ENCODE measurements around the gene NBEAL1.
"Not testable (repeated sequence)": the region's sequence is repeated elsewhere in the genome, so short reads cannot be mapped to it uniquely, and the experiment has no call there.

The NBEAL1 gene

DNA sequence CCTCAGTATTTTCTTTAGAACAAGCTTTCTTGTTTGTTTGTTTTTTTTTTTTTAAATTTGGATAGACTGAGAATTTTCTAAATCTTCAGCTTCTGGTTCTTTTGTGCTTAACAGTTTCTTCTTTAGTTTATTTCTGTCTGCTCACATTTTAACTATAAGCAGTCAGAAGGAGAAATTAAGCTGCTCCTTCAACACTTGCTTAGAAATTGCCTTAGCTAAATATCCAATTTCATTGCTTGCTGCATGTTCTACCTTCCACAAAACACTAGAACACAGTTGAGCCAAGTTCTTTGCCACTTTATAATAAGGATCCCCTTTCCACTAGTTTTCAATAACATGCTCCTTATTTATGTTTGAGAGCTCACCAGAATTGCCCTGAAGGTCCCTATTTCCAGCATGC is 57.7 kb downstream of the NBEAL1 start:
- in situ Hi-C loops (cut with MboI; ENCODE audit: low pct_unique_long_range_greater_than_20kb, low sequenced_read_pairs, unreplicated experiment): no loop called here
- no peak for DNase-seq (ENCODE audit: low spot score)
- TF ChIP-seq, protein P1, sequence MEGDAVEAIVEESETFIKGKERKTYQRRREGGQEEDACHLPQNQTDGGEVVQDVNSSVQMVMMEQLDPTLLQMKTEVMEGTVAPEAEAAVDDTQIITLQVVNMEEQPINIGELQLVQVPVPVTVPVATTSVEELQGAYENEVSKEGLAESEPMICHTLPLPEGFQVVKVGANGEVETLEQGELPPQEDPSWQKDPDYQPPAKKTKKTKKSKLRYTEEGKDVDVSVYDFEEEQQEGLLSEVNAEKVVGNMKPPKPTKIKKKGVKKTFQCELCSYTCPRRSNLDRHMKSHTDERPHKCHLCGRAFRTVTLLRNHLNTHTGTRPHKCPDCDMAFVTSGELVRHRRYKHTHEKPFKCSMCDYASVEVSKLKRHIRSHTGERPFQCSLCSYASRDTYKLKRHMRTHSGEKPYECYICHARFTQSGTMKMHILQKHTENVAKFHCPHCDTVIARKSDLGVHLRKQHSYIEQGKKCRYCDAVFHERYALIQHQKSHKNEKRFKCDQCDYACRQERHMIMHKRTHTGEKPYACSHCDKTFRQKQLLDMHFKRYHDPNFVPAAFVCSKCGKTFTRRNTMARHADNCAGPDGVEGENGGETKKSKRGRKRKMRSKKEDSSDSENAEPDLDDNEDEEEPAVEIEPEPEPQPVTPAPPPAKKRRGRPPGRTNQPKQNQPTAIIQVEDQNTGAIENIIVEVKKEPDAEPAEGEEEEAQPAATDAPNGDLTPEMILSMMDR (IDR thresholded peaks at IDR 0.05; ENCODE audit: extremely low read depth, insufficient read depth, missing control alignments): no peak

DNA sequence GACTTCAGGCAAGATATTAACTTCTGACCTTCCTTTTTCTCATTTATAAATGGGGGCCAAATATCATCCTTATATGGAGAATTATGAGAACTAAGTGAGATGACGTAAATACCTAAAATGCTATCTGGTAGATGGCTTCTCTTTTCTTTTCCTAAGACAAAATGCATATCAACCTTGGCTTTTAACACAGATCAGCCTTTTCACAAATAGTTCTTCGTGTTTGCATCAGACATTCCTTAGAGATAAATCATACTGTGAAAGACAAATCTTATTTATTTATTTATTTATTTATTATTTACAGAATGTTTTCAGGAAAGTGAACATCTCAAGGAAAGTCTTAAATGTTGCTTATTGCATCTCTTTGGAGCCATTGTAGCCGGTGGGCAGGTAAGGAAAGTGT is 62.8 kb downstream of the NBEAL1 start:
- TF ChIP-seq, protein P1 (IDR thresholded peaks at IDR 0.05; ENCODE audit: extremely low read depth, insufficient read depth, missing control alignments): no peak
- in situ Hi-C loops (cut with MboI; ENCODE audit: low pct_unique_long_range_greater_than_20kb, low sequenced_read_pairs, unreplicated experiment): no loop called here
- no peak for DNase-seq (ENCODE audit: low spot score)

DNA sequence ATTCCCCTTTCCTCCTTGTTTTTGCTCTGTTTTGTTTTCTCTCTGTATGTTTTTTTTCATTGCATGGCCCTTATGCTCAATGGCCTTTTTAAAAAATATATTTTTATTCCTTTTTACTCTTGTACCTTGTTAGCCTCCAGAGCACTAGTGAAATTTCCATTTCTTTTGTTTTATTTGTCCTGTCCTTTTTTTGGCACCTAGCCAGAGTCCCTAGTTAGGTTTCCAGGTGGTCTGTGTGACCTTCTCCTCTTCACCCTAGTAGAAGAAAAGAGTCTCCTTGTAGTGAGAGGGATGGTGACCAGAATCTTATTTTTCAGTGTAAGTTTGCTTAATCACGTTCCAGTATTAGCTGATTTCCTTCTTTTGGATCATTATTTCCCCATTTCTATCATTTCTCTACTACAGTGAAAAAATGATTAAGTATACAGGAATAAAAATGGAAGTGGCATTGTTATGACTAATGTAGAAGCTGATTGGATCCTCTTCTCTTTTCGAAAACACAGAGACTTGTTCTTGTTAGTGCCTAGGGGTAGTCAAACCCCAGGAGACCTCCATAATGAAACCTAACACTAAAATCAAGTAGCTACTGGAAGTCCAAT is 65.9 kb downstream of the NBEAL1 start:
- in situ Hi-C loops (cut with MboI; ENCODE audit: low pct_unique_long_range_greater_than_20kb, low sequenced_read_pairs, unreplicated experiment): no loop called here
- DNase-seq (ENCODE audit: low spot score): no peak
- TF ChIP-seq, protein P1 (IDR thresholded peaks at IDR 0.05; ENCODE audit: extremely low read depth, insufficient read depth, missing control alignments): no peak

DNA sequence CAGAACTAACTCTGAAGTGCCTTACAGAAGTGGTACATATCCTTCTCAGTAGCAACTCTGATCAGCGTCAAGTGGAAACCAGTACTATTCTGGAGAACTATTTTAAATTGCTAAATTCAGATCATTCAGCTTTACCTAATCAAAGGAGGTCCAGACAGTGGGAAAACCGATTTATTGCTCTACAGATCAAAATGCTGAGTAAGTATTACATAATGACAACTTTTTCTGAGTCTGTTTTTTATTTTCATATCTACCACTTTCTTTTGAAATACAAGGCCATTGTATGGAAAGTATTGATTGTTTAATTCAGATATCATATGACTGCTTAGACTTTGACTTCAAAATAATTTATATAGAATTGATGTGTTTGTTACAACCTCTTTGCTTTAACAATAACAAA is 68.7 kb downstream of the NBEAL1 start:
- TF ChIP-seq, protein P1 (IDR thresholded peaks at IDR 0.05; ENCODE audit: extremely low read depth, insufficient read depth, missing control alignments): no peak
- no peak for DNase-seq (ENCODE audit: low spot score)
- in situ Hi-C loops (cut with MboI; ENCODE audit: low pct_unique_long_range_greater_than_20kb, low sequenced_read_pairs, unreplicated experiment): no loop called here

DNA sequence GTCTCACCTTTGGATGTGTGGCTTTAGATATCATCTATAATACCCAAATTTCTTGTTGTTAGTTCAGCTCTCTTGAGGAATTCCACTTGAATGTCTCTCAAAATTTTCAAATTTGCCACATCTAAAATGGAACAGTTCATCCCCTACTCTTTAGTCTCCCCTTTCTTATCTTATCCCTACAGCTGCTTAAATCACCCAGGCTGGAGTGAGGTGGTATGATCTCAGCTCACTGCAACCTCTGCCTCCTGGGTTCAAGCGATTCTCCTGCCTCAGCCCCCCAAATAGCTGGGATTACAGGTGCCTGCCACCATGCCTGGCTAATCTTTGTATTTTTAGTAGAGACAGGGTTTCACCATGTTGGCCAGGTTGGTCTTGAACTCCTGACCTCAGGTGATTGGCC is 71.7 kb downstream of the NBEAL1 start:
- in situ Hi-C loops (cut with MboI; ENCODE audit: low pct_unique_long_range_greater_than_20kb, low sequenced_read_pairs, unreplicated experiment); DNase-seq (ENCODE audit: low spot score): not testable (repeated sequence)

DNA sequence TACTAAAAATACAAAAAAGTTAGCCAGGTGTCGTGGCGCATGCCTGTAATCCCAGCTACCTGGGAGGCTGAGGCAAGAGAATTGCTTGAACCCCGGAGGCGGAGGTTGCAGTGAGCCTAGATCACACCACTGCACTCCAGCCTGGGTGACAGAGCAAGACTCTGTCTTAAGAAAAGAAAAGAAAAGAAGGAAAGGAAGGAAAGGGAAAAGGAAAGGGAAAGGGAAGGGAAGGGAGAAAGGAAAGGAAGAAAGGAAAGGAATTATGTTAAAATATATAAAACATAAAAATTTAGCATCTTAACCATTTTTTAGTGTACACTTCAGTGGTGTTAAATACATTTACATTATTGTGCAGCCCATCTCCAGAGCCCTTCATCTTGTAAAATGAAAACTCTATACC is 76.0 kb downstream of the NBEAL1 start:
- in situ Hi-C loops (cut with MboI; ENCODE audit: low pct_unique_long_range_greater_than_20kb, low sequenced_read_pairs, unreplicated experiment); DNase-seq (ENCODE audit: low spot score): not testable (repeated sequence)

DNA sequence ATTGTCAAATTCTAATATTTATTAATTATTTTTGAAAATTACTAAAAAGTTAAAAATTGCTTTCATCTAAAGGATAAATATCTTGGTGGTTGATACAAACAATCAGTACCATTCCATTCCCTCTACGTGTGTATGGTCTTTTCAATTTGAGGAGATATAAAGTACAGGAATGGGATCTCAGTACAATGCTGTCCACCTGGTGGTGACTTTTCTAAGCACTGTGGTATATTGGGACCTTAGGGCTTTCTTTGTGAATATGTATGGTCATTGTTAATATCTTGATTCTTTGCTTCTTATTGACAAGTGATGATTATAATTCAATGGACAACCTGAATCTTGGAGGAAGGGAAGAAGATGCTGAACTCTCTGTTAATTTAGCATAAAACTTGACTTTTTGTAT is 83.1 kb downstream of the NBEAL1 start:
- DNase-seq (ENCODE audit: low spot score): no peak
- in situ Hi-C loops (cut with MboI; ENCODE audit: low pct_unique_long_range_greater_than_20kb, low sequenced_read_pairs, unreplicated experiment): no loop called here
- TF ChIP-seq, protein P1 (IDR thresholded peaks at IDR 0.05; ENCODE audit: extremely low read depth, insufficient read depth, missing control alignments): no peak

DNA sequence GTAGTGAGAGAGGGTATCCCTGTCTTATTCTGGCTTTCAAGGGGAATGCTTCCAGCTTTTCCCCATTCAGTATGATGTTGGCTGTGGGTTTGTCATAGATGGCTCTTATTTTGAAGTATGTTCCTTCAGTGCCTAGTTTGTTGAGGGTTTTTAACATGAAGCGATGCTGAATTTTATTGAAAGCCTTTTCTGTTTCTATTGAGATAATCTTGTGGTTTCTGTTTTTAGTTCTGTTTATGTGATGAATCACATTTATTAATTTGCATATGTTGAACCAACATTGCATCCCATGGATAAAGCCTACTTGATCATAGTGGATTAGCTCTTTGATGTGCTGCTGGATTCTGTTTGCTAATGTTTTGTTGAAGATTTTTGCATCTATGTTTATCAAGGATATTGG is 87.7 kb downstream of the NBEAL1 start:
- DNase-seq (ENCODE audit: low spot score); in situ Hi-C loops (cut with MboI; ENCODE audit: low pct_unique_long_range_greater_than_20kb, low sequenced_read_pairs, unreplicated experiment): not testable (repeated sequence)

Measured in GM13977 (cell line).